Endothelial cell of umbilical vein (primary cell): Measurements from ENCODE around the gene IFITM5. TPM values are rescaled to one million over a fixed set of nuclear protein-coding genes. Genes with fewer than 3 reads are reported as not detected.

ENCODE experiments used
- BruUV-seq: library from RNA; stranded (reverse); fragments of 400-500 nt; replicated peaks from 2 replicates; lab custom pipeline; 2021; lab: Mats Ljungman, UMichigan
- CTCF ChIA-PET: fragments of 300-600, 350-600 bp; sonication (Branson Sonifier 250); formaldehyde crosslinking; loops from one replicate; lab custom pipeline; 2021; ENCODE audit warnings: antibody characterized with exemption, inconsistent platforms; lab: Charles Lee
- POLR2A ChIA-PET: fragments of 300-600, 350-600 bp; sonication (Branson Sonifier 250); formaldehyde crosslinking; loops from one replicate; lab custom pipeline; 2021; ENCODE audit warnings: antibody characterized with exemption, inconsistent platforms; lab: Charles Lee
- DNase-seq: peaks from one replicate; pipeline ENCODE4 v3.0.0-alpha.2; 2011; ENCODE audit warnings: low read depth, low spot score
- FAIRE-seq: peaks from 2 replicates; lab custom pipeline; 2011; peaks lifted over from hg19 to GRCh38; lab: Jason Lieb, UNC
- H2AFZ ChIP-seq: 2 replicates; pipeline ENCODE4 v1.6.0; 2012; ENCODE audit warnings: low read depth, low read length, control low read depth, inconsistent platforms
- H3K27ac ChIP-seq: 2 replicates; pipeline ENCODE4 v1.5.1; 2011; ENCODE audit warnings: low read depth, mild to moderate bottlenecking, control low read depth, low read length, moderate library complexity; ENCODE audit not compliant: insufficient read depth
- H3K27me3 ChIP-seq, 2 experiments: 2 replicates each; pipeline versions ENCODE4 v1.6.0 to v1.6.1; 2011; ENCODE audit warnings: low read length in 2 of 2, mixed read lengths in 1 of 2; ENCODE audit not compliant: control insufficient read depth in 2 of 2, insufficient read depth in 2 of 2
- H3K36me3 ChIP-seq, 2 experiments: 2 replicates in 1 of 2; 3 replicates in 1 of 2; pipeline ENCODE4 v1.5.1; 2011; ENCODE audit warnings: low read length in 2 of 2, mild to moderate bottlenecking in 1 of 2, moderate library complexity in 1 of 2; ENCODE audit not compliant: control insufficient read depth in 2 of 2, insufficient read depth in 2 of 2; ENCODE audit errors: extremely low read depth in 1 of 2
- H3K4me1 ChIP-seq: 3 replicates; pipeline ENCODE4 v1.5.1; 2011; ENCODE audit warnings: mild to moderate bottlenecking, low read length; ENCODE audit not compliant: control insufficient read depth, insufficient read depth; ENCODE audit errors: extremely low read depth
- H3K4me2 ChIP-seq: 2 replicates; pipeline ENCODE4 v1.6.1; 2011; ENCODE audit warnings: low read length, control low read depth, mixed read lengths; ENCODE audit not compliant: insufficient read depth
- H3K4me3 ChIP-seq, 3 experiments: fragments of 200-600 bp in 1 of 3; sonication (generic), shearing (Covaris generic) in 1 of 3; replicated peaks in 1 of 3; 2 replicates each; pipeline ENCODE4 v1.5.1; 2011 to 2016; ENCODE audit warnings: control low read depth in 3 of 3, low read length in 3 of 3, mild to moderate bottlenecking in 2 of 3, inconsistent platforms in 1 of 3, low read depth in 1 of 3, moderate library complexity in 1 of 3; ENCODE audit not compliant: insufficient read depth in 1 of 3
- H3K79me2 ChIP-seq: 2 replicates; pipeline ENCODE4 v1.6.0; 2012; ENCODE audit warnings: low read length, inconsistent platforms; ENCODE audit not compliant: control insufficient read depth, insufficient read depth
- H3K9ac ChIP-seq: replicated peaks from 2 replicates; pipeline ENCODE3; 2011; ENCODE audit warnings: low read length, control low read depth; ENCODE audit not compliant: insufficient read depth; ENCODE audit errors: extremely low read depth
- H3K9me1 ChIP-seq: replicated peaks from 3 replicates; pipeline ENCODE4 v1.6.0; 2011; ENCODE audit warnings: mild to moderate bottlenecking, low read length; ENCODE audit not compliant: control insufficient read depth, insufficient read depth; ENCODE audit errors: extremely low read depth
- H3K9me3 ChIP-seq: replicated peaks from 2 replicates; pipeline ENCODE4 v1.5.1; 2012; ENCODE audit warnings: low read length, inconsistent platforms; ENCODE audit not compliant: control insufficient read depth, insufficient read depth
- H4K20me1 ChIP-seq: replicated peaks from 2 replicates; pipeline ENCODE3; 2011; ENCODE audit warnings: mild to moderate bottlenecking, low read length; ENCODE audit not compliant: control insufficient read depth, insufficient read depth; ENCODE audit errors: extremely low read depth
- CTCF ChIP-seq, 2 donors: IDR thresholded peaks; 1 replicate in 1 of 2; 2 replicates in 1 of 2; pipeline ENCODE4 v1.5.1; 2011; ENCODE audit warnings: low read length in 2 of 2, mild to moderate bottlenecking in 2 of 2, moderate library complexity in 2 of 2, control low read depth in 1 of 2, inconsistent platforms in 1 of 2, low read depth in 1 of 2; ENCODE audit not compliant: insufficient read depth in 1 of 2; ENCODE audit errors: extremely low read depth in 1 of 2
- EZH2 ChIP-seq: IDR thresholded peaks from 2 replicates; pipeline ENCODE4 v1.6.1; 2012; ENCODE audit warnings: borderline replicate concordance, low read depth, mild to moderate bottlenecking, moderate library complexity, low read length, inconsistent platforms; ENCODE audit not compliant: severe bottlenecking
- FOS ChIP-seq: IDR thresholded peaks from 2 replicates; pipeline ENCODE4 v1.6.1; 2011; ENCODE audit warnings: mild to moderate bottlenecking, low read length, moderate library complexity, borderline replicate concordance; ENCODE audit not compliant: insufficient read depth
- GATA2 ChIP-seq: IDR thresholded peaks from 2 replicates; pipeline ENCODE4 v1.7.0; 2011; ENCODE audit warnings: low read depth, mild to moderate bottlenecking, moderate library complexity, mixed read lengths, low read length; ENCODE audit not compliant: insufficient read length, insufficient read depth
- JUN ChIP-seq: IDR thresholded peaks from 2 replicates; pipeline ENCODE4 v1.6.1; 2011; ENCODE audit warnings: borderline replicate concordance, low read depth; ENCODE audit not compliant: insufficient read length, insufficient read depth
- MYC ChIP-seq: IDR thresholded peaks from one replicate; pipeline ENCODE4 v1.6.1; 2011; ENCODE audit warnings: mild to moderate bottlenecking, low read depth, low read length
- POLR2A ChIP-seq: IDR thresholded peaks from 2 replicates; pipeline ENCODE4 v1.6.1; 2012; ENCODE audit warnings: low read depth, mild to moderate bottlenecking, control low read depth, low read length
- POLR2AphosphoS5 ChIP-seq: IDR thresholded peaks from 2 replicates; pipeline ENCODE4 v1.6.1; 2012; ENCODE audit warnings: low read depth, mild to moderate bottlenecking, control low read depth, low read length, moderate library complexity; ENCODE audit not compliant: insufficient read depth
- dilution Hi-C: fragments of 300-500 bp; cut with MboI; formaldehyde crosslinking; loops from one replicate; pipeline ENCODE4 v1.15.0; 2019; ENCODE audit warnings: low sequenced_read_pairs; ENCODE audit not compliant: extremely low pct_ligation_motif_present
- intact Hi-C: fragments of 100-400 bp; cut with micrococcal nuclease; formaldehyde crosslinking; loops from one replicate; pipeline ENCODE4 v1.10.0; 2022
- polyA plus RNA-seq, 4 experiments: library from polyadenylated mRNA; depleted of rRNA in 3 of 4; stranded (reverse) in 3 of 4; unstranded in 1 of 4; fragments of >200 nt; gene quantifications; 2 replicates each; pipeline versions ENCODE4 v1.2.1 to v1.2.3, GENCODE V29; 2011 to 2012; ENCODE audit warnings: missing spikeins in 1 of 4
- total RNA-seq: library from RNA; stranded (reverse); gene quantifications from 2 replicates; pipeline ENCODE4 v1.2.3, GENCODE V29; 2021
- TF ChIP-seq, protein P1 (sequence below): IDR thresholded peaks from 2 replicates; pipeline ENCODE4 v1.6.1; 2011; ENCODE audit not compliant: insufficient read depth, insufficient read length

Gene IFITM5
- total and polyA plus RNA-seq, 2 donors (not counting 3 experiments of a cell fraction or from before 2014, with no cell fraction given) = not detected

DNA sequence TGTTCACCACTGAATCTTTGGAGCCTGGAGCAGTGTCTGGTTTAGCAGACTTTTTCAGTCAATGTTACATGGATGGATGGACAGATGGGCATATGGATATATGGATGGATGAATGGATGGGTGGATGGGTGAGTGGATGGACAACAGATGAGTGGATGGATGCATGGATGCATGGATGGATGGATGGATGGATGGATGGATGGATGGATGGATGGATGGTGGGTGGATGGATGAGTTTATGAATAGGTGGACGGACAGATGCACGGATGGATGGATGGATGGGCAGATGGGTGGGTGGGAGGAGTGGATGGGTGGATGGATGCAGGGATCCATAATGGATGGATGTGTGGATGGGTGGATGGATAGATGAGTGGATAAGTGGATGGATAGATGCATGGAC, 43.5 kb downstream of the IFITM5 start:
- H3K9ac ChIP-seq = no peak overlapping the region
- no peak overlapping the region for H2AFZ ChIP-seq
- H3K36me3 ChIP-seq = peaks cover 9 to 25% of the 10 kb centered on the region in 2 experiments
- no peak for FAIRE-seq
- DNase-seq = no peak
- no peaks in the 10 kb centered on the region for H4K20me1 ChIP-seq
- H3K4me2 ChIP-seq = no peak overlapping the region
- no peak overlapping the region for H3K4me3 ChIP-seq
- H3K27ac ChIP-seq = no peak overlapping the region
- no peaks in the 10 kb centered on the region for H3K27me3 ChIP-seq
- no peaks in the 10 kb centered on the region for H3K9me1 ChIP-seq
- TF ChIP-seq POLR2AphosphoS5 (no peak), GATA2 (no peak), FOS (no peak), POLR2A (no peak), MYC (no peak), JUN (no peak), CTCF (IDR thresholded peaks at IDR 0.05; ENCODE audit: extremely low read depth in 1 of 2, insufficient read depth in 1 of 2, low read depth in 1 of 2, low read length in 2 of 2) (no peak), EZH2 (no peak)
- TF ChIP-seq, protein P1, sequence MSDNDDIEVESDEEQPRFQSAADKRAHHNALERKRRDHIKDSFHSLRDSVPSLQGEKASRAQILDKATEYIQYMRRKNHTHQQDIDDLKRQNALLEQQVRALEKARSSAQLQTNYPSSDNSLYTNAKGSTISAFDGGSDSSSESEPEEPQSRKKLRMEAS = no peak
- intact Hi-C loops (no loop called here), dilution Hi-C loops (no loop called here)
- no peaks in the 10 kb centered on the region for H3K79me2 ChIP-seq
- ChIA-PET CTCF (interaction anchor here (1.2 kb wide), 1 partner anchor 12 kb away, joined by 3 read pairs; no protein-coding TSS in a partner anchor), POLR2A (no interaction called here)
- no peaks in the 10 kb centered on the region for H3K9me3 ChIP-seq
- BruUV-seq = no TSS peak
- no peaks in the 10 kb centered on the region for H3K4me1 ChIP-seq
